22Rv1 (cell line): ENCODE results near the gene EFCAB14.

ENCODE experiments used
- ZFX ChIP-seq: fragments of 450-650 bp; IDR thresholded peaks from 2 replicates; pipeline ENCODE4 v1.6.1; 2017; ENCODE audit warnings: antibody characterized with exemption, borderline replicate concordance
- TF ChIP-seq, protein P1 (sequence below): fragments of 450-650 bp; IDR thresholded peaks from 2 replicates; pipeline ENCODE4 v1.5.1; 2017; ENCODE audit warnings: mild to moderate bottlenecking

DNA sequence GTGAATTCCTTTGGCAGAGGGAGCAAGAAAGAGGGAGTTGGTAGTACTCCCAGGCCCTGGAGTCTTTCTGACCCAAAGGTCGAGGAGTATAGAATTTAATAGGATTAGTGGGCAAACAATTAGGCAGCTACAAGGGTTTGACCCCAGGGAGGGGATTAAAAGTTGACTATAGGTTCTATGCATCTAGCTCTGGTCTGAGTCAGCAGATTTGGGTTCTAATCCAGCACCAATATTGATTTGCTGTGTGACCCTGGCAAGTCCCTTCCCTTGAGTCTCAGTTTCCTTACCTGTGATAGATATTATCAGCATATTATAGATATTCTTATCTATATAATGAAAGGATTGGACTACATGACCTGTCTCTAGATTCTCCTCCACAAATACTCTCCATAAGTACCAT, 35.1 kb upstream of the EFCAB14 start:
- TF ChIP-seq, protein P1, sequence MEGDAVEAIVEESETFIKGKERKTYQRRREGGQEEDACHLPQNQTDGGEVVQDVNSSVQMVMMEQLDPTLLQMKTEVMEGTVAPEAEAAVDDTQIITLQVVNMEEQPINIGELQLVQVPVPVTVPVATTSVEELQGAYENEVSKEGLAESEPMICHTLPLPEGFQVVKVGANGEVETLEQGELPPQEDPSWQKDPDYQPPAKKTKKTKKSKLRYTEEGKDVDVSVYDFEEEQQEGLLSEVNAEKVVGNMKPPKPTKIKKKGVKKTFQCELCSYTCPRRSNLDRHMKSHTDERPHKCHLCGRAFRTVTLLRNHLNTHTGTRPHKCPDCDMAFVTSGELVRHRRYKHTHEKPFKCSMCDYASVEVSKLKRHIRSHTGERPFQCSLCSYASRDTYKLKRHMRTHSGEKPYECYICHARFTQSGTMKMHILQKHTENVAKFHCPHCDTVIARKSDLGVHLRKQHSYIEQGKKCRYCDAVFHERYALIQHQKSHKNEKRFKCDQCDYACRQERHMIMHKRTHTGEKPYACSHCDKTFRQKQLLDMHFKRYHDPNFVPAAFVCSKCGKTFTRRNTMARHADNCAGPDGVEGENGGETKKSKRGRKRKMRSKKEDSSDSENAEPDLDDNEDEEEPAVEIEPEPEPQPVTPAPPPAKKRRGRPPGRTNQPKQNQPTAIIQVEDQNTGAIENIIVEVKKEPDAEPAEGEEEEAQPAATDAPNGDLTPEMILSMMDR, result no peak
- TF ChIP-seq ZFX, result no peak
